Ascending aorta (tissue), 2 donors: ENCODE measurements around the gene USP34. TPM values are rescaled to one million over a fixed set of nuclear protein-coding genes. Genes with fewer than 3 reads are reported as not detected.

Experiments used
- DNase-seq, 2 donors: peaks; one replicate each; pipeline ENCODE4 v3.0.0-alpha.2; 2019; ENCODE audit warnings: low spot score in 2 of 2
- H3K27ac ChIP-seq, 2 donors: fragments of 200-600 bp; sonication (generic); one replicate each; pipeline ENCODE4 v1.5.1; 2016 to 2017; ENCODE audit warnings: mild to moderate bottlenecking in 1 of 2
- H3K27me3 ChIP-seq: fragments of 200-600 bp; sonication (generic); one replicate; pipeline ENCODE4 v1.5.1; 2017
- H3K36me3 ChIP-seq, 2 donors: fragments of 200-600 bp; sonication (generic); one replicate each; pipeline ENCODE4 v1.5.1; 2016
- H3K4me1 ChIP-seq, 2 donors: fragments of 200-600 bp; sonication (generic); one replicate each; pipeline ENCODE4 v1.5.1; 2016 to 2017; ENCODE audit warnings: mild to moderate bottlenecking in 1 of 2
- H3K4me3 ChIP-seq, 2 donors: fragments of 200-600 bp; sonication (generic); one replicate each; pipeline ENCODE4 v1.5.1; 2016 to 2017; ENCODE audit warnings: mild to moderate bottlenecking in 1 of 2
- H3K9me3 ChIP-seq, 2 donors: fragments of 200-600 bp; sonication (generic); one replicate each; pipeline ENCODE4 v1.5.1; 2016
- CTCF ChIP-seq, 3 experiments: fragments of 200-600 bp in 2 of 3; fragments of 450-650 bp in 1 of 3; sonication (generic) in 2 of 3; IDR thresholded peaks; one replicate each; pipeline ENCODE4 v1.5.1; 2016 to 2019; ENCODE audit warnings: antibody characterized with exemption in 3 of 3, mild to moderate bottlenecking in 1 of 3, moderate library complexity in 1 of 3
- intact Hi-C: fragments of 100-400 bp; cut with DNase I; formaldehyde crosslinking; loops from one replicate; pipeline ENCODE4 v1.15.1; 2023
- total RNA-seq: library from RNA; depleted of rRNA; stranded (reverse); fragments of >200 nt; gene quantifications from one replicate; pipeline ENCODE4 v1.1.0, GENCODE V29; 2016

Gene USP34
- total RNA-seq, 1 donor from 2014 or later = 59.3 TPM

- Histone ChIP-seq H3K36me3 (peaks cover 34 to 52% of the 10 kb centered on the region in 2 donors), H3K4me1 (peaks cover 13 to 38% of the 10 kb centered on the region in 2 donors), H3K9me3 (no peaks in the 10 kb centered on the region), H3K27ac (peak overlapping the region; percentile 45 to 99), H3K4me3 (peak overlapping the region; percentile 12 to 90), H3K27me3 (no peaks in the 10 kb centered on the region)
- intact Hi-C loops = no loop called here
- DNase-seq = no peak
- no peak for TF ChIP-seq CTCF (IDR thresholded peaks at IDR 0.05)
Observed at GRCh38 chr2:61181382-61182058, 289.4 kb downstream of the USP34 start.

GRCh38 chr2:61180686-61181085 lies 290.2 kb downstream of the USP34 start:
- H3K4me1 ChIP-seq = peaks cover 13 to 41% of the 10 kb centered on the region in 2 donors
- DNase-seq = no peak
- peak overlapping the region; percentile 98 to 99 for H3K27ac ChIP-seq
- no peaks in the 10 kb centered on the region for H3K9me3 ChIP-seq
- peak overlapping the region; percentile 79 to 90 for H3K4me3 ChIP-seq
- intact Hi-C loops = no loop called here
- TF ChIP-seq CTCF (IDR thresholded peaks at IDR 0.05) = no peak
- H3K27me3 ChIP-seq = no peaks in the 10 kb centered on the region
- peaks cover 27 to 44% of the 10 kb centered on the region in 2 donors for H3K36me3 ChIP-seq

GRCh38 chr2:61179701-61180639 lies 290.9 kb downstream of the USP34 start:
- Histone ChIP-seq H3K27me3 (no peaks in the 10 kb centered on the region), H3K4me3 (peak overlapping the region; percentile 79 to 90), H3K4me1 (peaks cover 13 to 41% of the 10 kb centered on the region in 2 donors), H3K36me3 (peaks cover 20 to 37% of the 10 kb centered on the region in 2 donors), H3K9me3 (no peaks in the 10 kb centered on the region), H3K27ac (peak overlapping the region; percentile 98 to 99)
- no peak for TF ChIP-seq CTCF (IDR thresholded peaks at IDR 0.05)
- intact Hi-C loops = loop anchor here (10.0 kb wide), 3 partner anchors 115 to 1325 kb away; partner anchors contain the start of genes B3GNT2, SANBR and TMEM17
- DNase-seq = peak; percentile 28 to 86

- no peak for DNase-seq
- H3K27ac ChIP-seq = peak overlapping the region; percentile 98 to 99
- no peak for TF ChIP-seq CTCF (IDR thresholded peaks at IDR 0.05)
- intact Hi-C loops = loop anchor here (10.0 kb wide), 3 partner anchors 114 to 1326 kb away; partner anchors contain the start of genes B3GNT2, SANBR and TMEM17
- H3K4me3 ChIP-seq = peak overlapping the region; percentile 79 to 90
- no peaks in the 10 kb centered on the region for H3K27me3 ChIP-seq
- H3K4me1 ChIP-seq = peaks cover 13 to 41% of the 10 kb centered on the region in 2 donors
- peaks cover 14 to 28% of the 10 kb centered on the region in 2 donors for H3K36me3 ChIP-seq
- no peaks in the 10 kb centered on the region for H3K9me3 ChIP-seq
Observed at GRCh38 chr2:61178603-61179545, 292.0 kb downstream of the USP34 start.
